KMS-11 (cell line): ENCODE data around the gene CSAD.
"Not testable (repeated sequence)": the region's sequence is repeated elsewhere in the genome, so short reads cannot be mapped to it uniquely, and the experiment has no call there.

ENCODE experiments used
- H2AFZ ChIP-seq: fragments of 200-600 bp; sonication (generic); 2 replicates; pipeline ENCODE4 v1.6.1; 2016; ENCODE audit warnings: antibody characterized with exemption, mixed run types, low read depth
- H3K27ac ChIP-seq: fragments of 200-600 bp; sonication (generic); 2 replicates; pipeline ENCODE4 v1.6.1; 2016; ENCODE audit warnings: mild to moderate bottlenecking, mixed run types
- H3K27me3 ChIP-seq: fragments of 200-600 bp; sonication (generic); 2 replicates; pipeline ENCODE4 v1.6.1; 2017; ENCODE audit warnings: mild to moderate bottlenecking, low read depth, mixed run types, moderate library complexity; ENCODE audit not compliant: insufficient read depth
- H3K36me3 ChIP-seq: fragments of 200-600 bp; sonication (generic); 2 replicates; pipeline ENCODE4 v1.6.1; 2017; ENCODE audit warnings: mild to moderate bottlenecking, mixed run types; ENCODE audit not compliant: insufficient read depth
- H3K4me1 ChIP-seq: fragments of 200-600 bp; sonication (generic); 2 replicates; pipeline ENCODE4 v1.6.1; 2016; ENCODE audit warnings: mild to moderate bottlenecking, low read depth, mixed run types; ENCODE audit not compliant: poor library complexity, severe bottlenecking
- H3K4me2 ChIP-seq: fragments of 200-600 bp; sonication (generic); 2 replicates; pipeline ENCODE4 v1.7.0; 2016; ENCODE audit warnings: mild to moderate bottlenecking, mixed run types
- H3K4me3 ChIP-seq: fragments of 200-600 bp; sonication (generic); IDR thresholded peaks from 2 replicates; pipeline ENCODE4 v1.6.1; 2017; ENCODE audit warnings: low read depth, low read length, mixed read lengths; ENCODE audit not compliant: insufficient read depth
- H3K79me2 ChIP-seq: fragments of 200-600 bp; sonication (generic); 2 replicates; pipeline ENCODE4 v1.6.1; 2016; ENCODE audit warnings: low read depth, mixed run types; ENCODE audit not compliant: insufficient read depth
- H3K9ac ChIP-seq: fragments of 200-600 bp; sonication (generic); 2 replicates; pipeline ENCODE4 v1.6.1; 2016; ENCODE audit warnings: mild to moderate bottlenecking, mixed run types
- H4K20me1 ChIP-seq: fragments of 200-600 bp; sonication (generic); 2 replicates; pipeline ENCODE4 v1.6.1; 2016; ENCODE audit warnings: mild to moderate bottlenecking, mixed run types; ENCODE audit not compliant: insufficient read depth
- TF ChIP-seq, protein P1 (sequence below): fragments of 200-600 bp; sonication (generic); conservative IDR thresholded peaks from 2 replicates; pipeline ENCODE4 v1.6.1; 2017; ENCODE audit warnings: low read depth, mild to moderate bottlenecking, antibody characterized with exemption, low read length, moderate library complexity, mixed read lengths

The CSAD gene

GRCh38 chr12:53115891-53116648 is 64.7 kb downstream of the CSAD start:
- no peak overlapping the region for H3K27ac ChIP-seq
- H3K79me2 ChIP-seq = no peaks in the 10 kb centered on the region

GRCh38 chr12:53115112-53115890 is 65.4 kb downstream of the CSAD start:
- Histone ChIP-seq H3K9ac (no peak overlapping the region), H3K4me1 (no peaks in the 10 kb centered on the region), H3K4me2 (no peak overlapping the region), H3K4me3 (no peak overlapping the region), H2AFZ (no peak overlapping the region), H4K20me1 (no peaks in the 10 kb centered on the region), H3K79me2 (no peaks in the 10 kb centered on the region), H3K36me3 (no peaks in the 10 kb centered on the region), H3K27me3 (no peaks in the 10 kb centered on the region), H3K27ac (no peak overlapping the region)
- TF ChIP-seq, protein P1, sequence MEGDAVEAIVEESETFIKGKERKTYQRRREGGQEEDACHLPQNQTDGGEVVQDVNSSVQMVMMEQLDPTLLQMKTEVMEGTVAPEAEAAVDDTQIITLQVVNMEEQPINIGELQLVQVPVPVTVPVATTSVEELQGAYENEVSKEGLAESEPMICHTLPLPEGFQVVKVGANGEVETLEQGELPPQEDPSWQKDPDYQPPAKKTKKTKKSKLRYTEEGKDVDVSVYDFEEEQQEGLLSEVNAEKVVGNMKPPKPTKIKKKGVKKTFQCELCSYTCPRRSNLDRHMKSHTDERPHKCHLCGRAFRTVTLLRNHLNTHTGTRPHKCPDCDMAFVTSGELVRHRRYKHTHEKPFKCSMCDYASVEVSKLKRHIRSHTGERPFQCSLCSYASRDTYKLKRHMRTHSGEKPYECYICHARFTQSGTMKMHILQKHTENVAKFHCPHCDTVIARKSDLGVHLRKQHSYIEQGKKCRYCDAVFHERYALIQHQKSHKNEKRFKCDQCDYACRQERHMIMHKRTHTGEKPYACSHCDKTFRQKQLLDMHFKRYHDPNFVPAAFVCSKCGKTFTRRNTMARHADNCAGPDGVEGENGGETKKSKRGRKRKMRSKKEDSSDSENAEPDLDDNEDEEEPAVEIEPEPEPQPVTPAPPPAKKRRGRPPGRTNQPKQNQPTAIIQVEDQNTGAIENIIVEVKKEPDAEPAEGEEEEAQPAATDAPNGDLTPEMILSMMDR = no peak

More at GRCh38 chr12:53115891-53116648, 64.7 kb downstream of the CSAD start:
- H3K4me1 ChIP-seq = no peaks in the 10 kb centered on the region
- no peak overlapping the region for H2AFZ ChIP-seq
- H3K9ac ChIP-seq = no peak overlapping the region
- no peak overlapping the region for H3K4me3 ChIP-seq
- TF ChIP-seq, protein P1 = no peak
- no peaks in the 10 kb centered on the region for H3K27me3 ChIP-seq
- no peaks in the 10 kb centered on the region for H4K20me1 ChIP-seq
- H3K36me3 ChIP-seq = no peaks in the 10 kb centered on the region
- no peak overlapping the region for H3K4me2 ChIP-seq

DNA sequence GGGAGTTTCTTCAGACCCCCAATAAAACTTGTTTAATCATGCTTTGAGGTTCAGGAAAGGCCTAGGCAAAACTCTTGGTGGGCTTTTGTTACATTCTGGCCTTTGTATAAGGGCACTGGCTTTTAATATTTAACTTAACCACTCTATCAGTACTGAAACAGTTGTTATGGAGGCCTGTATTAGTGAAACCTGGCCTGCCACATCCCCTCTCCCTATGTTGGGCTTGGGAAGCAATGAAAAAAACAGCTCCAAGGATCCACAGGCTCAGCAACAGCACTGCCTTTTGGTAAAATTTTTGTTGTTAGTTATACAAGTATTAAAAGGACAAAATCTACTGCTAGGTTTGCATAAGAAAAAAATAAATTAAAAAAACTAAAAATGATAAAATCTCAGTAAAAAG is 66.8 kb downstream of the CSAD start:
- H3K4me3 ChIP-seq = no peak overlapping the region
- H4K20me1 ChIP-seq = no peaks in the 10 kb centered on the region
- no peak overlapping the region for H3K4me2 ChIP-seq
- TF ChIP-seq, protein P1 = no peak
- no peak overlapping the region for H2AFZ ChIP-seq
- H3K36me3 ChIP-seq = no peaks in the 10 kb centered on the region
- no peaks in the 10 kb centered on the region for H3K4me1 ChIP-seq
- no peaks in the 10 kb centered on the region for H3K79me2 ChIP-seq
- H3K27ac ChIP-seq = no peak overlapping the region
- H3K27me3 ChIP-seq = no peaks in the 10 kb centered on the region
- no peak overlapping the region for H3K9ac ChIP-seq

DNA sequence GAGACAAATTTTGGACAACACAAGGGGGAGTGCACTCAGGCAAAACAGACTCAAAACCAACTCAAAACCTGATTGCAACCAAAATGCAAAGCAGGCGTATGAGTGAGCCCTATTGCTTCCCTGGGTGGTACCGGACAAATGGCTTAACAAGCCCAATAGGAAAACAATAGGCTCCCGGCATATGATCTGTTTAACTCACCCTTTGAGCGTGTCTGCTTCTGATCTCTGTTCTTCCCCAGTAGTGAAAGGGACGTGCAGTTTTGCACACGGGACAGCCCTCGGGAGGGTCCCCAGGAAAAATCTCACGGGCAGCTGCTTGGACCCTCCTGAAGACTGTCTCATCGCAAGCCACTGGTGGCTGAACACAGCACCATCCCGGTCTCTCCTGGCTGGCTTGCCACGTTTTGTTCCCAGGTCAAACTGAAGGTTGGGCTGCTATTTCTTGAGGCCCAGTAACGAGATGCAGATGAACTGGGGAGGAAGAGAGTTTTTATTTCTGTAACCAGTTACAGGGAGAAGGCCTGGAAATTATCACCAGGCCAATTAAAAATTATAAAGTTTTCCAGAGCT is 67.5 kb downstream of the CSAD start:
- TF ChIP-seq, protein P1 = no peak
- H2AFZ ChIP-seq = no peak overlapping the region
- no peak overlapping the region for H3K4me3 ChIP-seq
- H3K36me3 ChIP-seq = no peaks in the 10 kb centered on the region
- H3K4me2 ChIP-seq = no peak overlapping the region
- H3K79me2 ChIP-seq = no peaks in the 10 kb centered on the region
- H3K27ac ChIP-seq = no peak overlapping the region
- H3K27me3 ChIP-seq = no peaks in the 10 kb centered on the region
- no peaks in the 10 kb centered on the region for H4K20me1 ChIP-seq
- no peak overlapping the region for H3K9ac ChIP-seq
- peaks cover 7% of the 10 kb centered on the region for H3K4me1 ChIP-seq

DNA sequence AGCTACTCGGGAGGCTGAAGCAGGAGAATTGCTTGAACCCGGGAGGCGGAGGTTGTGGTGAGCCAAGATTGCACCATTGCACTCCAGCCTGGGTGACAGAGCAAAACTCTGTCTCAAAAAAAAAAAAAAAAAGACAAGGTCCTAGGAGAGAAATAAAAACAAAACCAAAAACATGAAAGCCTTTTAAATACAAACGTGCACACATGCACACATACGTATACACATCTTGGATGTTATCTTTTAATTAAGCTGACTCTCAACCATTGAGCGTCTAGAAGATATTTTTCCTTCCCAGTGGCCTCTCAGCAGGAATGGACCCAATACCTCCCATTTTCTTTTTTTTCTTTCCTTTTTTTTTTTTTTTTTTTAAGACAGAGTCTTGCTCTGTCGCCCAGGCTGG is 68.3 kb downstream of the CSAD start:
- not testable (repeated sequence) for H3K9ac ChIP-seq, H3K4me3 ChIP-seq, H4K20me1 ChIP-seq

More for the DNA sequence above, 68.3 kb downstream of the CSAD start:
- not testable (repeated sequence) for H2AFZ ChIP-seq, H3K4me2 ChIP-seq, H3K27me3 ChIP-seq, H3K79me2 ChIP-seq, H3K36me3 ChIP-seq, H3K27ac ChIP-seq
- H3K4me1 ChIP-seq = peaks cover 14% of the 10 kb centered on the region
